Globus pallidus (tissue), 1 donor: Measurements from ENCODE around the gene LRRC45.

Experiments used
- DNase-seq: peaks from one replicate; pipeline ENCODE4 v3.0.0-alpha.2; 2015; ENCODE audit warnings: low spot score

Gene LRRC45

GRCh38 chr17:81993729-81994592 is 29.1 kb upstream of the LRRC45 start:
- DNase-seq, result no peak

DNA sequence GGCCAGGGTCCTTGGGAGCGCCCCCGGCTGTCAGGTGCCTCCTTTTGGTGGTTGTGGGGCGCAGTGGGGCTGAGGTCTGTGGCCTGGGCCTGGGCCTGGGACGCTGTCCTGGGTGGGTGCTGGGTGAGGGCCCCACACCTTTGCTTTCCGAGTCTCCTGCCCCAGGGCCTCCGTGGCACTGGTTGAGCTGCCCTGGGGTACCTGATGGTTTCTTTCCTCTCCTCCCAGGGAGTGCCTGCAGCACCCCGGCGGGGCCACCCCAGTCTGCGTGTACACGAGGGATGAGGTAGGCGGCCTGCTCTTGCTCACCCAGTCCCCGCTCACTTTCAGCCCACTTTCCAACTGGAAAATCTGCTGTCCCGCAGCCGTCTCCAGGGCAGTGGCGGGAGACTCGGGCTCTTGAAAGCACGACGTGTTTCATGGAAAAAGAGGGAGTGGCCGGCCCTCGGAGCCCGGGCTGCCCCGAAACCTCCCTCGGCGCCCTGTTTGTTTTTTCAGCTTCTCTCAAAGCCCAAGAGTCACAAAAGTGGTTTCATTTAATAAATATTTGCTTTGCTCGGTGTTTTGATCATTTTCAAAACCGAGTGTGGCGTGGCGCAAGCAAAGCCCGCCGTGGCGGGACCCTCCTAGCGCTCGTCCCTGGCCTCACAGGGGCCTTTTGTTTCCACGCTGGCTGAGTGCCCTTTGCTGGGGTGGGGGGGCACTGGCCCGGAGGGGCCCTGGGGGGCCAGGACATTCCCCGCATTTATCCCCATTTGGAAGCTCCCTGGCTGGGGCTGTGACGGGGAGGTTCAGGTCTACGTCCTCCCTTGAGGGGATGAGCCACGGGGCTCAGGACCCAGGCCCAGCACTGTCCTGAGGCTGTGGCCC is 28.3 kb upstream of the LRRC45 start:
- DNase-seq, result no peak

DNA sequence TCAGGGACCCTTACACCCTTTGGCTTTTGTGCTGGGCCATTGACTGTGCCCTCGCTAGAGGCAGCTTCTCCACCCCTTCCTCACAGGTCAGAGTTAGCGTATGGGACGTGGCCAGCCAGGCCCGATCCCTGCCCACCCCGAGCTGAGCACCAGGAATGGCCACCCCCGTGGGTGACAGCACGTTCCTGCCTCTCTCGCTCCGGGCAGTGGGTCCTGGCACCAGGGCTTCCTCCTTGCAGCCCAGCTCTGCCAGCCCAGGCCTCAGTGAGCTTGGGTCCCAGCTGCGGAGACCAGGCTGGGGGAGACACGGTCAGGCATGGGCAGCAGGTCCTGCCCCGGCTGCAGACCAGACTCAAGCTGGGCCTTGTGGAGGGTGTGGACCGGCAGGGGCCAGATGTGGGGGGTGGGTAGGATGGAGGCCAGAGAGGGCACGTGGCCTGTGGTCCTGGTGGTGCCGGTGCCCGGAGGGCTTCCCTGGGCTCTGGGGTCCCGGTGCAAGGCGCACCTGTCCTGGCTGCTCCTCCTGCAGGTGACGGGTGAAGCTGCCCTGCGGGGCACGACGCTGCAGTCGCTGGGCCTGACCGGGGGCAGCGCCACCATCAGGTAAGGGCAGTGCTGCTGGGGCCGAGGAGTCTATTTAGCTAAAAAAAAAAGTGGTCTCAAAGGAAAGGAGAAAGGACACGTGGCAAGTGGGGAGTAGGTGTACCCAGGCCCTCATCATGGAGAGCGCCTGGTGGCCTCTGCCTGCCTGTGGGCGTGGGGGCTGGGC is 27.5 kb upstream of the LRRC45 start:
- no peak for DNase-seq

GRCh38 chr17:81996232-81996756 is 26.8 kb upstream of the LRRC45 start:
- no peak for DNase-seq

- no peak for DNase-seq
Observed at GRCh38 chr17:81996757-81997441, 26.2 kb upstream of the LRRC45 start.

DNA sequence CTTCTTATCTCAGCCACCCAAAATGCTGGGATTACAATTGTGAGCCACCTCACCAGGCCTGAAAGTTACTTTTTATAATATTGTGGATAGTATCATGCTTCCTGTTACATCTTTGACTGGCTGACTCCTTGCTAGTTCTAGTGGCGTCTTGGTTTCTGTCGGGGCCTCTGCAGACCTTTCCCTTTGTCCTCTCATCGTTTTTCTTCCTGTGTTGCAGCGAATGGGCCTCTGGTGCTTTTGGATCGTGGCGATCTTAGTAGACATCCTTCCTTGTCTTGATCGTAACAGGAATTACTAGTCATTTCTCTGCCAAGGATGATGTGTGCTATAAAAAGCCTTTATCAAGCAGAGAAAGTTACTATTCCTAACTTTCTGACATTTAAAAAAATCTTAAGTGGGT is 24.9 kb upstream of the LRRC45 start:
- no peak for DNase-seq

DNA sequence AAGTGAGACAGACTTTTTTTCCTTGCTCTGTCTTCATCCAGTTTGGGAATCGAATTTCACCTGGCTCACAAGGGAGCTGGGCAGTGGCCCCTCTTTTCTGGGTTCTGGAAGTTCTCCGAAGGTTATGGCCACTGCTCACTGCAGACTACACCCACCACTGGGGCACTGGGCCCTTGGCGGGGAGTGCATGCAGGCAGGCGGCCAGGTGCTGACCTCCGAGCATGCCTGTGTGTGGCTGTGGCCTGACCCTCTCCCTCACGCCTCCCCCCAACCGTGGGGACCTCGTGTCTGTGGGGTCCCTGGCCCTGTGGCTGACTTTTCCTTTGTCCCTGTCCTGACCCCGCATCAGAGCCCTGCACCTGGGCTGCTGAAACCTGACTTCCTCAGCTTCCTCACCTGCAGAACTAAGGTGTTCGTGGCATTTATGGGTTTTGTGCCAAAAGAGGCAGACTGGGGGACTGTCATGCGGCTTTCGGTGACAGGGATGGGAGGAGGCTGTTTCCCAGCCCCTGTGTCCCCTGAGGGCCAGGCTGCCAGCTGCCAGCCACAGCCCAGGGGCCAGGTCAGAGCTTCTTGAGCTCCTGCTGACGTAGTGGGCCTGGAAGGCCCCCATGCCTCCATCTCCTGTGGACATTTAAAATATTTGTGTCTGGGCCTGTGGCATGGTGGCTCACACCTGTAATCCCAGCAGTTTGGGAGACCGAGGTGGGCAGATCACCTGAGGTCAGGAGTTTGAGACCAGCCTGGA is 24.2 kb upstream of the LRRC45 start:
- DNase-seq, result no peak

DNA sequence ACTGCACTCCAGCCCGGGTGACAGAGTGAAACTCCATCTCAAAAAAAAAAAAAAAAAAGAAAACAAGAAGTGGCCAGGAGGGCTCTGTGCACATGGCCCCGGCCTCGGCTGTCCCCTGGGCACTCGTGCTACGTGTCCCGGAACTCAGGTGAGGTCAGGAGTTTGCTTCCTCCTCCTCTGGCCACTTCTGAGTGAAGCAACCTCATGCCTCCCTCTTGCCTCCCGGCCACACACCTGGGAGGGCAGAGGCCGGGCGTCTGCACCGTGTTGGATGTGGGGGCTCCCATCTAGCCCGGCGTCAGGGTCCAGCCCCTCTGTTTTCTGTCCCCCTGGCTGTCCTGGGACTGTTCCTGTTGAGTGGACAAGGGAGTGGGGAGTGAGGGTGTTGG is 23.5 kb upstream of the LRRC45 start:
- DNase-seq, result no peak

GRCh38 chr17:81999976-82000802 is 22.9 kb upstream of the LRRC45 start:
- no peak for DNase-seq

- no peak for DNase-seq
Observed at GRCh38 chr17:82000803-82001570, 22.1 kb upstream of the LRRC45 start.

GRCh38 chr17:82001571-82002056 is 21.5 kb upstream of the LRRC45 start:
- no peak for DNase-seq

- no peak for DNase-seq
Observed at GRCh38 chr17:82003411-82004381, 19.4 kb upstream of the LRRC45 start.

- DNase-seq, result no peak
Observed at GRCh38 chr17:82004517-82005455, 18.3 kb upstream of the LRRC45 start.

DNA sequence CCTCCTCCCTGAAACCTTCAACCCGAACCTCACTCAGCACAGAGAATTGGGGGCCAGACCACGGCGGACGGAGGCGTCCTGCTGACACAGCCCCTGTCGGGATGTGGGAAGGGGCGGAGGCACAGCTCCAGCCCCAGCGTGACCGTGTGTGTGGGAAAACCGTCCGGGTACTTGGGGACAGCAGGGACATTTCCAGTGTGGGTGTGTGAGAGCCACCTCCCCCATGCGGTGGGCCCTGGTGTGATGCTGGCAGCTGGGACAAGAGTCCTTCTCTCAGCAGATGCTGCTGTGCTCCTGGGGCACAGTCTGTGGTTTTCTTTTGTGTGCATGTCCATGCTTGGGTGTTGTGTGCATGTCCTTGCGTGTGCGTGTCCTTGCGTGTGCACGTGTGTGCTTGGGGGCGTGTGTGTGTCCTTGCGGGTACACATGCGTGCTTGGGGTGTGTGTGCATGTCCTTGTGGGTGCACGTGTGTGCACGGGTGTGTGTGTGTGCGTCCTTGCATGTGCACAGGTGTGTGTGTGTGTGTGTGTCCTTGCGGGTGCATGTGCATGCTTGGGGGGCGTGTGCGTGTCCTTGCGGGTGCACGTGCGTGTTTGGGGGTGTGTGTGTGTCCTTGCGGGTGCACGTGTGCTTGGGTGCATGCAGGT is 17.3 kb upstream of the LRRC45 start:
- DNase-seq, result no peak

GRCh38 chr17:82006468-82007227 is 16.5 kb upstream of the LRRC45 start:
- DNase-seq, result peak; percentile 61

- DNase-seq, result no peak
Observed at GRCh38 chr17:82007228-82007494, 15.9 kb upstream of the LRRC45 start.
